GM12801 (cell line): ENCODE results near the gene UXS1.

ENCODE experiments used
- CTCF ChIP-seq: IDR thresholded peaks from one replicate; pipeline ENCODE4 v1.5.1; 2011; ENCODE audit warnings: control low read depth; ENCODE audit not compliant: insufficient read length; ENCODE audit errors: extremely low read depth

Gene UXS1

GRCh38 chr2:106163948-106164545, 30.1 kb downstream of the UXS1 start:
- TF ChIP-seq CTCF, result no peak

- TF ChIP-seq CTCF, result no peak
Observed at GRCh38 chr2:106161938-106162820, 31.9 kb downstream of the UXS1 start.

GRCh38 chr2:106161341-106161740, 32.8 kb downstream of the UXS1 start:
- TF ChIP-seq CTCF, result no peak

GRCh38 chr2:106160786-106161261, 33.3 kb downstream of the UXS1 start:
- TF ChIP-seq CTCF, result no peak

- TF ChIP-seq CTCF, result no peak
Observed at GRCh38 chr2:106159866-106160785, 34.0 kb downstream of the UXS1 start.

GRCh38 chr2:106158871-106159270, 35.2 kb downstream of the UXS1 start:
- no peak for TF ChIP-seq CTCF

- TF ChIP-seq CTCF, result no peak
Observed at GRCh38 chr2:106158131-106158530, 36.0 kb downstream of the UXS1 start.
